NCI-H128 (cell line): ENCODE results near the gene SCYGR2.
"Not testable (repeated sequence)": the region's sequence is repeated elsewhere in the genome, so short reads cannot be mapped to it uniquely, and the experiment has no call there.

Source experiments
- DNase-seq: peaks from one replicate; lab custom pipeline; 2025; ENCODE audit not compliant: unreplicated experiment; lab: John Stamatoyannopoulos, UW

The SCYGR2 gene

GRCh38 chr2:227598835-227599503 is at the start of gene SCYGR2:
TSS of gene SCYGR2 (plus strand) at chr2:227598893. CDS start at chr2:227598893, 0 bp downstream.
- DNase-seq = not testable (repeated sequence)

GRCh38 chr2:227551836-227552235 is 46.9 kb upstream of the SCYGR2 start:
- DNase-seq = no peak

- DNase-seq = no peak
These were observed 36.1 kb upstream of the SCYGR2 start for GRCh38 chr2:227562581-227562980.

- no peak for DNase-seq
These were observed 33.6 kb upstream of the SCYGR2 start for GRCh38 chr2:227565080-227565479.

GRCh38 chr2:227566012-227566411 is 32.7 kb upstream of the SCYGR2 start:
- no peak for DNase-seq

GRCh38 chr2:227568852-227569169 is 29.9 kb upstream of the SCYGR2 start:
- DNase-seq = no peak

- no peak for DNase-seq
These were observed 28.1 kb upstream of the SCYGR2 start for GRCh38 chr2:227570615-227571014.

- DNase-seq = no peak
These were observed 22.6 kb upstream of the SCYGR2 start for GRCh38 chr2:227576110-227576509.

- no peak for DNase-seq
These were observed 21.9 kb upstream of the SCYGR2 start for GRCh38 chr2:227576812-227577211.

- DNase-seq = no peak
These were observed 21.1 kb upstream of the SCYGR2 start for GRCh38 chr2:227577555-227577954.

GRCh38 chr2:227578642-227579041 is 20.1 kb upstream of the SCYGR2 start:
- DNase-seq = no peak

GRCh38 chr2:227579791-227580190 is 18.9 kb upstream of the SCYGR2 start:
- no peak for DNase-seq

GRCh38 chr2:227582369-227582768 is 16.3 kb upstream of the SCYGR2 start:
- no peak for DNase-seq

GRCh38 chr2:227592694-227593387 is 5.9 kb upstream of the SCYGR2 start:
- no peak for DNase-seq

GRCh38 chr2:227595797-227596196 is 2.9 kb upstream of the SCYGR2 start:
- DNase-seq = no peak

GRCh38 chr2:227597036-227597435 is 1.7 kb upstream of the SCYGR2 start:
- no peak for DNase-seq

- no peak for DNase-seq
These were observed 695 bp upstream of the SCYGR2 start for GRCh38 chr2:227597998-227598397.

GRCh38 chr2:227602358-227602757 is 3.7 kb downstream of the SCYGR2 start:
- DNase-seq = no peak

- no peak for DNase-seq
These were observed 7.8 kb downstream of the SCYGR2 start for GRCh38 chr2:227606476-227606875.

GRCh38 chr2:227607941-227608340 is 9.2 kb downstream of the SCYGR2 start:
- DNase-seq = no peak

GRCh38 chr2:227608561-227609338 is 10.1 kb downstream of the SCYGR2 start:
- DNase-seq = no peak

GRCh38 chr2:227610123-227610522 is 11.4 kb downstream of the SCYGR2 start:
- DNase-seq = no peak
